AG09309 (cell line): ENCODE results near the gene NEU3.

Source experiments
- DNase-seq: peaks from one replicate; pipeline ENCODE4 v3.0.0-alpha.2; 2010; ENCODE audit warnings: low read depth
- H3K4me3 ChIP-seq: 2 replicates; pipeline ENCODE4 v1.5.1; 2011; ENCODE audit warnings: mild to moderate bottlenecking, low read depth, low read length, moderate library complexity; ENCODE audit not compliant: control insufficient read depth
- TF ChIP-seq, protein P1 (sequence below): IDR thresholded peaks from 2 replicates; pipeline ENCODE4 v1.5.1; 2011; ENCODE audit warnings: mild to moderate bottlenecking, low read depth, low read length, inconsistent platforms; ENCODE audit not compliant: insufficient read depth, control insufficient read depth; ENCODE audit errors: missing control alignments

NEU3 gene

GRCh38 chr11:75025561-75025960 lies 36.8 kb downstream of the NEU3 start:
- DNase-seq, result no peak
- H3K4me3 ChIP-seq, result no peak overlapping the region

DNA sequence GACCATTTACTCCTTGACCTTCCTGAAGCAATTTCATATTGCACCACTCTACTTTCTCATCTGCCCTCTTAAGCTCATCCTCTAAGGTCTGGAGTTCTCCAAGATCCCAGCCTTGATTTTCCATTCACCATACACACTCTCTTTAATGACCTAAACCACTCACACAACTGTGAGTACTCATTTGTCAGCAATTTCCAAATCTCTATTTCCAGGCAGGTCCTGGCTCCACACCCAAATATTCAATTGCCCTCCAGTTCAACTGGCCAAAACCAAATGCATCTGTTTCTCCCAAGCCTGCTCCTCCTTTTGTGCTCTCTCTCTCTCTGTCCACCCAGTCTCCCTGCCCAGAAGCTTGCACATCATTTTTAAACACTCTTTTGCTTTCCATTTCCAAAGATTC lies 39.6 kb downstream of the NEU3 start:
- TF ChIP-seq, protein P1, sequence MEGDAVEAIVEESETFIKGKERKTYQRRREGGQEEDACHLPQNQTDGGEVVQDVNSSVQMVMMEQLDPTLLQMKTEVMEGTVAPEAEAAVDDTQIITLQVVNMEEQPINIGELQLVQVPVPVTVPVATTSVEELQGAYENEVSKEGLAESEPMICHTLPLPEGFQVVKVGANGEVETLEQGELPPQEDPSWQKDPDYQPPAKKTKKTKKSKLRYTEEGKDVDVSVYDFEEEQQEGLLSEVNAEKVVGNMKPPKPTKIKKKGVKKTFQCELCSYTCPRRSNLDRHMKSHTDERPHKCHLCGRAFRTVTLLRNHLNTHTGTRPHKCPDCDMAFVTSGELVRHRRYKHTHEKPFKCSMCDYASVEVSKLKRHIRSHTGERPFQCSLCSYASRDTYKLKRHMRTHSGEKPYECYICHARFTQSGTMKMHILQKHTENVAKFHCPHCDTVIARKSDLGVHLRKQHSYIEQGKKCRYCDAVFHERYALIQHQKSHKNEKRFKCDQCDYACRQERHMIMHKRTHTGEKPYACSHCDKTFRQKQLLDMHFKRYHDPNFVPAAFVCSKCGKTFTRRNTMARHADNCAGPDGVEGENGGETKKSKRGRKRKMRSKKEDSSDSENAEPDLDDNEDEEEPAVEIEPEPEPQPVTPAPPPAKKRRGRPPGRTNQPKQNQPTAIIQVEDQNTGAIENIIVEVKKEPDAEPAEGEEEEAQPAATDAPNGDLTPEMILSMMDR, result no peak
- no peak for DNase-seq
- no peak overlapping the region for H3K4me3 ChIP-seq

More at GRCh38 chr11:75025561-75025960, 36.8 kb downstream of the NEU3 start:
- TF ChIP-seq, protein P1, result no peak

- TF ChIP-seq, protein P1, result no peak
- DNase-seq, result no peak
- H3K4me3 ChIP-seq, result no peak overlapping the region
Observed at GRCh38 chr11:75028724-75029123, 40.0 kb downstream of the NEU3 start.

GRCh38 chr11:75029836-75030631 lies 41.3 kb downstream of the NEU3 start:
- H3K4me3 ChIP-seq, result no peak overlapping the region
- no peak for DNase-seq
- TF ChIP-seq, protein P1, result no peak

DNA sequence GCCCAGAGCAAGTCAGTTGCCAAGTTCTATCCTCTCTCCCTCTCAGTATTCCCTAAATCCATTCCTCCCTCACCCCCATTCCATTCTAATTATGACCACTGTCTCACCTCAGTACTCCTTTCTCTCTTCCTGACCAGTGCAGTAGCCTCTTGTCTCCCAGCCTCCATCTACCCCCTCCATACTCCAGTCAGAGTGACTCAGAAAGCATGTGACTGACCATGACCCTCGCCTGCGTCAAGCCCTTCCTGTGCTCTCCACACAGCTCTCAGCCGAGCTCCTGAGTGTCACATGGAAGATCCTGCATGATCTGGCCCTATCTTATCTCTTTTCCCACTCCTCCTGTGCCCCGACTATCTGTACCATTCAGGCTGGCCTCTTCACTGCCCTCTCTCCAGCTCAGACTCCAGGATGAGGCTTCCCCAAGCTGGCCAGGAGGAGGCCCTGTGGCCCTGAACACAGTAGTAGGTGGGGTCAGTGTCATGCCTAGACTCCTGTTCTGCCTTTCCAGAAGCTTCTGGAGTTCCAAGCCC lies 42.6 kb downstream of the NEU3 start:
- no peak overlapping the region for H3K4me3 ChIP-seq
- DNase-seq, result peak; percentile 43
- TF ChIP-seq, protein P1, result no peak

GRCh38 chr11:75031771-75032549 lies 43.2 kb downstream of the NEU3 start:
- H3K4me3 ChIP-seq, result no peak overlapping the region
- TF ChIP-seq, protein P1, result peak; percentile 84
- DNase-seq, result no peak
